Cerebellar nuclear complex (tissue), 1 donor: ENCODE data around the gene P2RY14.
"Not testable (repeated sequence)": the region's sequence is repeated elsewhere in the genome, so short reads cannot be mapped to it uniquely, and the experiment has no call there.

Experiments
- DNase-seq, 2 experiments: peaks; one replicate each; lab custom pipeline; 2025; lab: John Stamatoyannopoulos, UW

The P2RY14 gene

GRCh38 chr3:151259664-151260063 lies 18.7 kb downstream of the P2RY14 start:
- DNase-seq = no peak

GRCh38 chr3:151256749-151257148 lies 21.6 kb downstream of the P2RY14 start:
- no peak for DNase-seq

GRCh38 chr3:151248772-151249337 lies 29.5 kb downstream of the P2RY14 start:
- no peak for DNase-seq

- DNase-seq = not testable (repeated sequence)
These were observed 36.3 kb downstream of the P2RY14 start for GRCh38 chr3:151242006-151242405.

- no peak for DNase-seq
These were observed 41.6 kb downstream of the P2RY14 start for GRCh38 chr3:151236736-151237135.

GRCh38 chr3:151236316-151236715 lies 42.0 kb downstream of the P2RY14 start:
- no peak for DNase-seq

- no peak for DNase-seq
These were observed 43.5 kb downstream of the P2RY14 start for GRCh38 chr3:151234825-151235224.

- no peak for DNase-seq
These were observed 45.4 kb downstream of the P2RY14 start for GRCh38 chr3:151232991-151233390.

GRCh38 chr3:151232403-151232802 lies 45.9 kb downstream of the P2RY14 start:
- DNase-seq = not testable (repeated sequence)

GRCh38 chr3:151230646-151231045 lies 47.7 kb downstream of the P2RY14 start:
- DNase-seq = no peak

GRCh38 chr3:151228666-151229040 lies 49.7 kb downstream of the P2RY14 start:
- DNase-seq = no peak

- peak in 1 of 2 experiments; percentile 54 for DNase-seq
These were observed 50.3 kb downstream of the P2RY14 start for GRCh38 chr3:151227807-151228665.

- no peak for DNase-seq
These were observed 51.0 kb downstream of the P2RY14 start for GRCh38 chr3:151227266-151227806.

- no peak for DNase-seq
These were observed 51.5 kb downstream of the P2RY14 start for GRCh38 chr3:151226825-151227224.

- no peak for DNase-seq
These were observed 52.2 kb downstream of the P2RY14 start for GRCh38 chr3:151226088-151226563.

- no peak for DNase-seq
These were observed 53.0 kb downstream of the P2RY14 start for GRCh38 chr3:151225040-151225975.

- no peak for DNase-seq
These were observed 54.0 kb downstream of the P2RY14 start for GRCh38 chr3:151224268-151224866.

- no peak for DNase-seq
These were observed 59.3 kb downstream of the P2RY14 start for GRCh38 chr3:151219056-151219455.

GRCh38 chr3:151218136-151218535 lies 60.2 kb downstream of the P2RY14 start:
- no peak for DNase-seq

- DNase-seq = no peak
These were observed 61.4 kb downstream of the P2RY14 start for GRCh38 chr3:151216641-151217607.
